Measurements from ENCODE around the gene OPCML.

GRCh38 chr11:133134314-133135173, 397.8 kb downstream of the OPCML start:
- TF ChIP-seq CTCF (IDR thresholded peaks at IDR 0.05) (peak; percentile 67 to 92 (median 84)), POLR2A (IDR thresholded peaks at IDR 0.05) (no peak)

Measured in prostate gland (tissue), 2 donors.